Thyroid gland (tissue), 4 donors: ENCODE results near the gene FOXR1. TPM values are rescaled to one million over a fixed set of nuclear protein-coding genes. Genes with fewer than 3 reads are reported as not detected.
A peak's percentile ranks its signal among the peaks of the same experiment; 100 is the strongest.
"Not testable (repeated sequence)": the region's sequence is repeated elsewhere in the genome, so short reads cannot be mapped to it uniquely, and the experiment has no call there.

Source experiments
- DNase-seq, 2 donors: peaks; one replicate each; pipeline ENCODE4 v3.0.0-alpha.2; 2019
- H3K27ac ChIP-seq, 3 donors: fragments of 200-600 bp; sonication (generic); 1 replicate in 2 of 3; 2 replicates in 1 of 3; pipeline ENCODE4 v1.5.1; 2016 to 2019; ENCODE audit warnings: mild to moderate bottlenecking in 1 of 3, moderate library complexity in 1 of 3
- H3K27me3 ChIP-seq: fragments of 200-600 bp; sonication (generic); one replicate; pipeline ENCODE4 v1.5.1; 2019
- H3K36me3 ChIP-seq, 2 donors: fragments of 200-600 bp; sonication (generic); one replicate each; pipeline ENCODE4 v1.5.1; 2016 to 2019
- H3K4me1 ChIP-seq, 2 donors: fragments of 200-600 bp; sonication (generic); one replicate each; pipeline ENCODE4 v1.5.1; 2017 to 2019
- H3K4me3 ChIP-seq, 3 donors: fragments of 200-600 bp; sonication (generic); replicated peaks in 1 of 3; 1 replicate in 2 of 3; 2 replicates in 1 of 3; pipeline ENCODE4 v1.5.1; 2016; ENCODE audit warnings: mild to moderate bottlenecking in 1 of 3
- H3K9me3 ChIP-seq: fragments of 200-600 bp; sonication (generic); one replicate; pipeline ENCODE4 v1.5.1; 2017
- POLR2A ChIP-seq, 2 donors: fragments of 450-650 bp; IDR thresholded peaks; one replicate each; pipeline ENCODE4 v1.6.1; 2017; ENCODE audit warnings: antibody characterized with exemption in 2 of 2, mild to moderate bottlenecking in 2 of 2, moderate library complexity in 1 of 2
- WGBS, 2 donors: methylation state at CpG; one replicate each; pipeline ENCODE4 v1.1.5; 2017; 5-methylcytosine and 5-hydroxymethylcytosine counted together
- intact Hi-C: fragments of 100-400 bp; cut with DNase I; formaldehyde crosslinking; loops from one replicate; pipeline ENCODE4 v1.15.1; 2023
- total RNA-seq, 4 donors: library from RNA; depleted of rRNA; stranded (reverse); fragments of >200 nt; gene quantifications; one replicate each; pipeline ENCODE4 v1.2.3, GENCODE V29; 2016
- TF ChIP-seq, protein P1 (sequence below), 6 experiments: fragments of 200-600 bp in 3 of 6; fragments of 450-650 bp in 3 of 6; sonication (generic) in 3 of 6; IDR thresholded peaks; one replicate each; pipeline ENCODE4 v1.5.1; 2016 to 2019; ENCODE audit warnings: antibody characterized with exemption in 6 of 6, mild to moderate bottlenecking in 2 of 6, inconsistent platforms in 1 of 6, moderate library complexity in 1 of 6

FOXR1 gene
- total RNA-seq, 4 donors from 2014 or later: not detected

DNA sequence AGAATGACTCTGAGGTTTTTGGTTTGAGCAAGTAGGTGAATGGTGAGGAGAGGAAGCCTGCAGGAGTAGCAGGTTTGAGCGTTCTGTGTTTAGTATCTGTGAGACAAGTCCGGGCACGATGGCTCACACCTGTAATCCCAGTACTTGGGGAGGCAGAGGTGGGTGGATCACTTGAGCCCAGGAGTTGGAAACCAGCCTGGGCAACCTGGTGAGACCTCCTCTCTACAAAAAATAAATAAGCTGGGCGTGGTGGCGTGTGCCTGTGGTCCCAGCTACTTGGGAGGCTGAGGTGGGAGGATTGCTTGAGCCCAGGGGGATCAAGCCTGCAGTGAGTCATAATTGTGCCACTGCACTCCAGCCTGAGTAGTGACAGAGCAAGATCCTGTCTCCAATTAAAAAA is 16.7 kb downstream of the FOXR1 start:
- no peaks in the 10 kb centered on the region for H3K36me3 ChIP-seq
- no peaks in the 10 kb centered on the region for H3K27me3 ChIP-seq
- no peak for DNase-seq
- H3K4me1 ChIP-seq: peaks cover 4 to 9% of the 10 kb centered on the region in 2 donors
- no peak overlapping the region for H3K27ac ChIP-seq
- 89 to 91% methylated on average over 5 of the region's 5 CpGs for WGBS, 2 donors
- intact Hi-C loops: no loop called here
- no peaks in the 10 kb centered on the region for H3K9me3 ChIP-seq
- TF ChIP-seq, protein P1, sequence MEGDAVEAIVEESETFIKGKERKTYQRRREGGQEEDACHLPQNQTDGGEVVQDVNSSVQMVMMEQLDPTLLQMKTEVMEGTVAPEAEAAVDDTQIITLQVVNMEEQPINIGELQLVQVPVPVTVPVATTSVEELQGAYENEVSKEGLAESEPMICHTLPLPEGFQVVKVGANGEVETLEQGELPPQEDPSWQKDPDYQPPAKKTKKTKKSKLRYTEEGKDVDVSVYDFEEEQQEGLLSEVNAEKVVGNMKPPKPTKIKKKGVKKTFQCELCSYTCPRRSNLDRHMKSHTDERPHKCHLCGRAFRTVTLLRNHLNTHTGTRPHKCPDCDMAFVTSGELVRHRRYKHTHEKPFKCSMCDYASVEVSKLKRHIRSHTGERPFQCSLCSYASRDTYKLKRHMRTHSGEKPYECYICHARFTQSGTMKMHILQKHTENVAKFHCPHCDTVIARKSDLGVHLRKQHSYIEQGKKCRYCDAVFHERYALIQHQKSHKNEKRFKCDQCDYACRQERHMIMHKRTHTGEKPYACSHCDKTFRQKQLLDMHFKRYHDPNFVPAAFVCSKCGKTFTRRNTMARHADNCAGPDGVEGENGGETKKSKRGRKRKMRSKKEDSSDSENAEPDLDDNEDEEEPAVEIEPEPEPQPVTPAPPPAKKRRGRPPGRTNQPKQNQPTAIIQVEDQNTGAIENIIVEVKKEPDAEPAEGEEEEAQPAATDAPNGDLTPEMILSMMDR (IDR thresholded peaks at IDR 0.05): no peak
- TF ChIP-seq POLR2A (IDR thresholded peaks at IDR 0.05): no peak
- no peak overlapping the region for H3K4me3 ChIP-seq

DNA sequence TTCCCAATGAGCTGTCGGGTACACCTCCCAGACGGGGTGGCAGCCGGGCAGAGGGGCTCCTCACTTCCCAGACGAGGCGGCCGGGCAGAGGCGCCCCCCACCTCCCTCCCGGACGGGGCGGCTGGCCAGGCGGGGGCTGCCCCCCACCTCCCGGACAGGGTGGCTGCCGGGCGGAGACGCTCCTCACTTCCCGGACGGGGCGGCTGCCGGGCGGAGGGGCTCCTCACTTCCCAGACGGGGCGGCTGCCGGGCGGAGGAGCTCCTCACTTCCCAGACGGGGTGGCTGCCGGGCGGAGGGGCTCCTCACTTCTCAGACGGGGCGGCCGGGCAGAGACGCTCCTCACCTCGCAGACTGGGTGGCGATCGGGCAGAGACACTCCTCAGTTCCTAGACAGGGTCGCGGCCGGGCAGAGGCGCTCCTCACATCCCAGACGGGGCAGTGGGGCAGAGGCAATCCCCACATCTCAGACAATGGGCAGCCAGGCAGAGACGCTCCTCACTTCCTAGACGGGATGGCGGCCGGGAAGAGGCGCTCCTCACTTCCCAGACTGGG is 20.0 kb downstream of the FOXR1 start:
- H3K36me3 ChIP-seq, intact Hi-C loops, H3K27ac ChIP-seq, H3K9me3 ChIP-seq, H3K4me3 ChIP-seq, H3K27me3 ChIP-seq, H3K4me1 ChIP-seq, DNase-seq: not testable (repeated sequence)
- 95 to 96% methylated on average over 18 to 37 of the region's 44 CpGs for WGBS, 2 donors

DNA sequence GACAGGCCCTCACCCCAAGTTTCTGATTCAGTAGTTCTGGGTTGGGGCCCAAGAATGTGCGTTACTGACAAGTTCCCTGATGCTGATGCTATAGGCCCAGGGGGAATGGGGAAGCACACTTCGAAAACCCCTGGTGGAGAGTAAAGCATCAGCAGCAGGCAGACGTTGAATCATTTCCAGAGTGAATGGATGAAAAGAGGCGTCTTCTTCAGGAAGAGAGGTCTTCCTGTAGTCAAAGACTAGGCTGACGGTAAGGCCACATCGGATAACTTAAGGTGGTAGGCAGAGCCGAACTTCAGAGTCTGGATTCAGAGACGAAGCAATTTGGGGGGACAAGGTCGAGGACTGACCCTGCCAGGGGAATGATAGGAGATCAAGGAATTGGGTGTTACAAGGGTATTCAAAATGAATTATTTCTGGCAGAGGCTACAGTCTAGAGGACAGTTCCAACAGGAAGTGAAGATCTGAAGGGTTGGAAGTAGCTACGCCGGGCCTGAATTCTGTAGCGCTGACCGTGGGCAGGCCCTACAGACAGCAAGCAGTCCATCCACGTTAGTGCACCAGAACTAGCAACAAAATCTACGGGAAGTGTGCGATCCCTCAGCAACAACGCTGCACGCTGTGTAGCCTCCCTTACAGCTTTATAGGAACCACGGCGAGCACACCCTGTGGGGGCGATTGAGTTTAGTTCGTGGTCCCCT is 25.5 kb downstream of the FOXR1 start:
- Histone ChIP-seq H3K27ac (peak overlapping the region in 1 of 3 donors; percentile 13), H3K27me3 (no peaks in the 10 kb centered on the region), H3K36me3 (peaks cover 5 to 10% of the 10 kb centered on the region in 2 donors), H3K4me3 (peak overlapping the region; percentile 27 to 69 (median 45)), H3K9me3 (no peaks in the 10 kb centered on the region), H3K4me1 (peaks cover 7 to 17% of the 10 kb centered on the region in 2 donors)
- 31 to 40% methylated on average over 16 to 22 of the region's 22 CpGs for WGBS, 2 donors
- intact Hi-C loops: no loop called here
- DNase-seq: no peak
- TF ChIP-seq, protein P1 (IDR thresholded peaks at IDR 0.05): no peak
- TF ChIP-seq POLR2A (IDR thresholded peaks at IDR 0.05): no peak

DNA sequence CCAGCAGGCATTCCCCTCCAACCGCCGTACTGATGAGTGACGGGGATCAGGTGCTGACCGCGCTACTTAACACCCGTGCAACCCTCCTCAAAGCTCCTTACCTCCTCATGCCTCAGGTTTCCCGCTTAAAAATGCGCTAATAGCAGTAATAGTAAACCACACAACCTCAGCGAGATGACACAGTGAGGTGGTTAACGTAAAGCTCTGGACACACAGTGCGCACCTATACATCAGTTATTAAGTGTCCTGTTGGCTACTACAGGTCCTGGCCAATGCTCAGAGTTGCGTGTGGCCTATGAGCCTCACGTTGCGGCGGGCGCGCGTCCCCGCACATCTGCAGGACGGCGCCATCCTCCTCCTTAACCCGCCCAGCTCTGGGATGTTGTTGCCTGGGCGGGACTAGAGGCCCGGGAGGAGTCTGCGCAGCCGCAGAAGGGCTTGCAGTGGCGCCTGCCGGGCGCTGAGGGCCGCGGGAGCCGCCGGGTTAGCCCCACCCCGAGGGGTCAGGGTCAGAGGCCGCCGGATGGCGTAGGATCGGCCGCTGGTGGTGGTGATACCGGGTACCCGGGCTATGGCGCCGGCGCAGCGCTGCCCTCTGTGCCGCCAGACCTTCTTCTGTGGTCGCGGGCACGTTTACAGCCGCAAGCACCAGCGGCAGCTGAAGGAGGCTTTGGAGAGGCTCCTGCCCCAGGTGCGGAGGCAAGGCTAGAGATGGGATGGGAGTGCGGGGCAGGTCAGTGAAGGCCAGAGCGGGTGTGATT is 26.2 kb downstream of the FOXR1 start, which contains the start of gene CENATAC:
TSS of gene CENATAC (plus strand) at position 512 of the 761 bp plus-strand sequence. CDS start at position 572, 60 bp downstream.
- DNase-seq: peak; percentile 95 to 96
- 0 to 1% methylated on average over 7 to 14 of the region's 54 CpGs for WGBS, 2 donors
- Histone ChIP-seq H3K27me3 (no peaks in the 10 kb centered on the region), H3K36me3 (peaks cover 11 to 16% of the 10 kb centered on the region in 2 donors), H3K27ac (peak within 1 kb of the TSS in 2 of 3 donors; percentile 66 to 76), H3K4me3 (peak within 1 kb of the TSS; percentile 27 to 69 (median 45)), H3K9me3 (no peaks in the 10 kb centered on the region), H3K4me1 (peaks cover 7 to 17% of the 10 kb centered on the region in 2 donors)
- peak in 1 of 2 donors; percentile 87 for TF ChIP-seq POLR2A (IDR thresholded peaks at IDR 0.05)
- TF ChIP-seq, protein P1 (IDR thresholded peaks at IDR 0.05): no peak
- intact Hi-C loops: no loop called here

DNA sequence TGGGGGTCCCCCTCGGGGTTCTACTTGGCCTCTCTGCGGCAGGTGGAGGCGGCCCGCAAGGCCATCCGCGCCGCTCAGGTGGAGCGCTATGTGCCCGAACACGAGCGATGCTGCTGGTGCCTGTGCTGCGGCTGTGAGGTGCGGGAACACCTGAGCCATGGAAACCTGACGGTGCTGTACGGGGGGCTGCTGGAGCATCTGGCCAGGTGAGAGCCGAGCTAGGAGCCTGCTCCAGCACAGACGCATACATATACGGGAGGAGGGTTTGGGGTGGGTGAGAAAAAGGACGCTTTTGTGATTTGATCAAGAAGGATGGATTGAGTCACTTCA is 26.8 kb downstream of the FOXR1 start:
- H3K9me3 ChIP-seq: no peaks in the 10 kb centered on the region
- H3K4me3 ChIP-seq: peak overlapping the region; percentile 27 to 69 (median 45)
- 1 to 3% methylated on average over 6 to 7 of the region's 19 CpGs for WGBS, 2 donors
- no peaks in the 10 kb centered on the region for H3K27me3 ChIP-seq
- peak overlapping the region in 2 of 3 donors; percentile 66 to 76 for H3K27ac ChIP-seq
- DNase-seq: peak; percentile 15 to 27
- peaks cover 16 to 17% of the 10 kb centered on the region in 2 donors for H3K36me3 ChIP-seq
- TF ChIP-seq, protein P1 (IDR thresholded peaks at IDR 0.05): no peak
- no peak for TF ChIP-seq POLR2A (IDR thresholded peaks at IDR 0.05)
- intact Hi-C loops: no loop called here
- H3K4me1 ChIP-seq: peaks cover 7 to 17% of the 10 kb centered on the region in 2 donors
